SU-DHL-6 (cell line): ENCODE data around the gene PCDHGB2.

ENCODE experiments used
- H2AFZ ChIP-seq: fragments of 200-600 bp; sonication (generic); 2 replicates; pipeline ENCODE4 v1.6.1; 2014; ENCODE audit warnings: low read depth, mild to moderate bottlenecking, moderate library complexity, mixed read lengths, antibody characterized with exemption, low read length; ENCODE audit not compliant: severe bottlenecking
- H3F3A ChIP-seq: fragments of 200-600 bp; shearing (Covaris generic); 2 replicates; pipeline ENCODE4 v1.6.0; 2016; ENCODE audit warnings: antibody characterized with exemption, mild to moderate bottlenecking; ENCODE audit not compliant: insufficient read depth
- H3K27ac ChIP-seq: fragments of 200-600 bp; sonication (generic); 2 replicates; pipeline ENCODE4 v1.5.1; 2016; ENCODE audit warnings: low read depth, mild to moderate bottlenecking, low read length, moderate library complexity, mixed read lengths
- H3K27me3 ChIP-seq: fragments of 200-600 bp; sonication (generic), shearing (Covaris generic); 2 replicates; pipeline ENCODE4 v1.6.0; 2014; ENCODE audit warnings: mild to moderate bottlenecking, low read length
- H3K36me3 ChIP-seq: fragments of 200-600 bp; sonication (generic); 2 replicates; pipeline ENCODE4 v1.6.1; 2014; ENCODE audit warnings: mild to moderate bottlenecking, low read length, mixed read lengths
- H3K4me2 ChIP-seq: fragments of 300-600, 200-600 bp; shearing (Covaris generic), sonication (generic); 2 replicates; pipeline ENCODE4 v1.6.0; 2014; ENCODE audit warnings: low read length, low read depth, mild to moderate bottlenecking; ENCODE audit not compliant: poor library complexity, severe bottlenecking
- H3K4me3 ChIP-seq: fragments of 200-600 bp; sonication (generic); 2 replicates; pipeline ENCODE4 v1.5.1; 2014; ENCODE audit warnings: antibody characterized with exemption, low read length, mild to moderate bottlenecking, mixed read lengths; ENCODE audit not compliant: insufficient read depth, poor library complexity, severe bottlenecking
- H3K79me2 ChIP-seq: fragments of 200-600 bp; sonication (generic); 2 replicates; pipeline ENCODE4 v1.6.1; 2014; ENCODE audit warnings: mild to moderate bottlenecking, low read length, moderate library complexity; ENCODE audit not compliant: insufficient read depth
- H3K9ac ChIP-seq: fragments of 200-600 bp; sonication (generic); 2 replicates; pipeline ENCODE4 v1.7.0; 2014; ENCODE audit warnings: mild to moderate bottlenecking, low read length
- H3K9me2 ChIP-seq: fragments of 200-600 bp; sonication (generic); replicated peaks from 2 replicates; pipeline ENCODE4 v1.6.1; 2014; ENCODE audit warnings: low read length; ENCODE audit not compliant: insufficient read depth
- H3K9me3 ChIP-seq: fragments of 200-600 bp; sonication (generic); 2 replicates; pipeline ENCODE4 v1.6.1; 2014; ENCODE audit warnings: low read length, mixed read lengths; ENCODE audit not compliant: insufficient read depth
- H4K20me1 ChIP-seq: fragments of 200-600 bp; sonication (generic); 2 replicates; pipeline ENCODE4 v1.6.1; 2014; ENCODE audit warnings: low read depth, mild to moderate bottlenecking, antibody characterized with exemption, low read length, moderate library complexity, mixed read lengths
- EZH2phosphoT487 ChIP-seq: fragments of 200-600 bp; sonication (generic), shearing (Covaris generic); conservative IDR thresholded peaks from 2 replicates; pipeline ENCODE4 v1.6.1; 2018; ENCODE audit warnings: mild to moderate bottlenecking, antibody characterized with exemption, low read length, moderate library complexity, mixed read lengths
- TF ChIP-seq, protein P1 (sequence below): fragments of 200-600 bp; sonication (generic); IDR thresholded peaks from one replicate; pipeline ENCODE4 v1.5.1; 2017; ENCODE audit warnings: antibody characterized with exemption, mild to moderate bottlenecking, low read length, moderate library complexity; ENCODE audit not compliant: insufficient read depth, poor library complexity, severe bottlenecking

Gene PCDHGB2

DNA sequence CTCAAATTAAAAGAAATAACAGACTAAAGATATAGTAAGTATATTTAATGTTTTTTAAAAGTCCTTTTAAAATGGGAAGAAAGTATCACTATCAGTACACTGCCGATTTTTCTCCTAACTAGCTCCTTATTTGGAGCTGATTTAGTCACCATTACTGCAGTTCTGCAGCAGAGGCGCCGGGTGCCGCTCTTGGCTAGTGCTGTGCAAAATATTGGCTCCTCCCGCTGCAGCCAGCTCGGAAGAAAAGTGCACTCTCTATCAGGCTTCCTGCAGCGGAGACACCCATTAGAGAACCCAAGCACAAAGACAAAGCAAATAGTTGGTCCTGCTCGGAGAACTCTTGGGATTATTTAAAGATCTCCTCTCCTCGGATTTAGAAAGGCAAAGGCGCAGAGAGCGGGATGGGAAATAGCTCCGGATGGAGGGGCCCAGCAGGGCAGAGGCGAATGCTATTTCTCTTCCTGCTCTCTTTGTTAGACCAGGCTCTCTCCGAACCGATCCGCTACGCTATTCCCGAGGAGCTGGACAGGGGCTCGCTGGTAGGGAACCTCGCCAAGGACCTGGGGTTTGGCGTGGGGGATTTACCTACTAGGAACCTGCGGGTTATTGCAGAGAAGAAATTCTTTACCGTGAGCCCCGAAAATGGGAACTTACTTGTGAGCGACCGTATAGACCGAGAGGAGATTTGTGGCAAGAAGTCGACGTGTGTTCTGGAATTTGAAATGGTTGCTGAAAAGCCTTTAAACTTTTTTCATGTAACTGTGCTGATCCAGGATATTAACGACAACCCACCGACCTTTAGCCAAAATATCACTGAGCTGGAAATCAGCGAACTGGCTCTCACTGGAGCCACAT is 10.4 kb downstream of the PCDHGB2 start, which contains the start of gene PCDHGB3:
PCDHGB3 (plus strand) TSS at position 249 of the 855 bp plus-strand sequence; CDS start at position 402, 153 bp downstream.
- Histone ChIP-seq H3K9me3 (peaks cover 48% of the 10 kb centered on the region; the same call in 1 of the 2 replicates), H3K79me2 (no peaks in the 10 kb centered on the region; the same call in 1 of the 2 replicates), H3K27ac (peak within 1 kb of the TSS; percentile 24; the same call in 1 of the 2 replicates), H3F3A (0 out of 2 replicates have a peak, but pooled peaks cover 3% of the 10 kb centered on the region), H3K9me2 (no peaks in the 10 kb centered on the region), H3K36me3 (peaks cover 18% of the 10 kb centered on the region), H4K20me1 (no peaks in the 10 kb centered on the region), H3K4me3 (peak within 1 kb of the TSS; percentile 57), H3K4me2 (peak within 1 kb of the TSS; percentile 91), H3K27me3 (no peaks in the 10 kb centered on the region), H2AFZ (peak within 1 kb of the TSS; percentile 81), H3K9ac (peak within 1 kb of the TSS; percentile 48)
- no peak for TF ChIP-seq EZH2phosphoT487
- TF ChIP-seq, protein P1, sequence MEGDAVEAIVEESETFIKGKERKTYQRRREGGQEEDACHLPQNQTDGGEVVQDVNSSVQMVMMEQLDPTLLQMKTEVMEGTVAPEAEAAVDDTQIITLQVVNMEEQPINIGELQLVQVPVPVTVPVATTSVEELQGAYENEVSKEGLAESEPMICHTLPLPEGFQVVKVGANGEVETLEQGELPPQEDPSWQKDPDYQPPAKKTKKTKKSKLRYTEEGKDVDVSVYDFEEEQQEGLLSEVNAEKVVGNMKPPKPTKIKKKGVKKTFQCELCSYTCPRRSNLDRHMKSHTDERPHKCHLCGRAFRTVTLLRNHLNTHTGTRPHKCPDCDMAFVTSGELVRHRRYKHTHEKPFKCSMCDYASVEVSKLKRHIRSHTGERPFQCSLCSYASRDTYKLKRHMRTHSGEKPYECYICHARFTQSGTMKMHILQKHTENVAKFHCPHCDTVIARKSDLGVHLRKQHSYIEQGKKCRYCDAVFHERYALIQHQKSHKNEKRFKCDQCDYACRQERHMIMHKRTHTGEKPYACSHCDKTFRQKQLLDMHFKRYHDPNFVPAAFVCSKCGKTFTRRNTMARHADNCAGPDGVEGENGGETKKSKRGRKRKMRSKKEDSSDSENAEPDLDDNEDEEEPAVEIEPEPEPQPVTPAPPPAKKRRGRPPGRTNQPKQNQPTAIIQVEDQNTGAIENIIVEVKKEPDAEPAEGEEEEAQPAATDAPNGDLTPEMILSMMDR: peak; percentile 74

DNA sequence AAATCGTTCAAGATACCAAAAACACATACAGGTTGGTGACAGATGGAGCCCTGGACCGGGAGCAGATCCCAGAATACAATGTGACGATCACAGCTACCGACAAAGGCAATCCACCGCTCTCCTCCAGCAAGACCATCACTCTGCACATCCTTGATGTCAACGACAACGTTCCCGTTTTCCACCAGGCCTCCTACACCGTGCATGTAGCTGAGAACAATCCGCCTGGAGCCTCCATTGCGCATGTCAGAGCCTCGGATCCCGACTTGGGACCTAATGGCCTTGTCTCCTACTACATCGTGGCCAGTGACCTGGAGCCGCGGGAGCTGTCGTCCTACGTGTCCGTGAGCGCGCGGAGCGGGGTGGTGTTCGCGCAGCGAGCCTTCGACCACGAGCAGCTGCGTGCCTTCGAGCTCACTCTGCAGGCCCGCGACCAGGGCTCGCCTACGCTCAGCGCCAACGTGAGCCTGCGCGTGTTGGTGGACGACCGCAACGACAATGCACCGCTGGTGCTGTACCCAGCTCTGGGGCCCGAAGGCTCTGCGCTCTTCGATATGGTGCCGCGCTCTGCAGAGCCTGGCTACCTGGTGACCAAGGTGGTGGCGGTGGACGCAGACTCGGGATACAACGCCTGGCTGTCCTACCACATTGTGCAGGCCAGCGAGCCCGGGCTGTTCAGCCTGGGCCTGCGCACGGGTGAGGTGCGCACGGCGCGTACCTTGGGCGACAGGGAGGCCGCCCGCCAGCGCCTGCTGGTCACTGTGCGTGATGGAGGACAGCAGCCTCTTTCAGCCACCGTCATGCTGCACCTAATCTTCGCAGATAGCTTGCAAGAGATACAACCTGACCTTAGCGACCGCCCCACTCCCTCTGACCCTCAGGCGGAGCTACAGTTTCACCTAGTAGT is 12.0 kb downstream of the PCDHGB2 start:
- Histone ChIP-seq H3K9me3 (peaks cover 50% of the 10 kb centered on the region; the same call in 1 of the 2 replicates), H3K4me3 (no peak overlapping the region), H3K4me2 (no peak overlapping the region), H3K9ac (no peak overlapping the region), H3K27ac (no peak overlapping the region), H3K9me2 (no peaks in the 10 kb centered on the region), H3K79me2 (no peaks in the 10 kb centered on the region; the same call in 1 of the 2 replicates), H2AFZ (no peak overlapping the region), H4K20me1 (no peaks in the 10 kb centered on the region), H3K36me3 (peaks cover 18% of the 10 kb centered on the region), H3F3A (0 out of 2 replicates have a peak, but pooled peaks cover 3% of the 10 kb centered on the region), H3K27me3 (no peaks in the 10 kb centered on the region)
- TF ChIP-seq EZH2phosphoT487: no peak
- TF ChIP-seq, protein P1: no peak

- peak within 1 kb of the TSS; percentile 18 for H3K4me3 ChIP-seq
- TF ChIP-seq, protein P1: no peak
- TF ChIP-seq EZH2phosphoT487: no peak
- no peaks in the 10 kb centered on the region for H3K9me2 ChIP-seq
- H3K9me3 ChIP-seq: peaks cover 58% of the 10 kb centered on the region; the same call in 1 of the 2 replicates
- no peaks in the 10 kb centered on the region for H4K20me1 ChIP-seq
- no peak within 1 kb of the TSS for H3K9ac ChIP-seq
- no peaks in the 10 kb centered on the region for H3F3A ChIP-seq
- peaks cover 7% of the 10 kb centered on the region; the same call in 1 of the 2 replicates for H3K79me2 ChIP-seq
- no peak within 1 kb of the TSS for H2AFZ ChIP-seq
- H3K4me2 ChIP-seq: peak within 1 kb of the TSS; percentile 35
- H3K27ac ChIP-seq: no peak within 1 kb of the TSS
- no peaks in the 10 kb centered on the region for H3K27me3 ChIP-seq
- peaks cover 23% of the 10 kb centered on the region for H3K36me3 ChIP-seq
Observed at GRCh38 chr5:141373673-141374317, 14.0 kb downstream of the PCDHGB2 start, which contains the start of gene PCDHGA6. Gene PCDHGA6 (plus strand): TSS chr5:141373891. CDS start chr5:141374084, 193 bp downstream.
